Pancreas (tissue), 10 donors: ENCODE data around the gene TMEM131. TPM values are rescaled to one million over a fixed set of nuclear protein-coding genes. Genes with fewer than 3 reads are reported as not detected.

Experiments used
- ATAC-seq, 4 donors: fragments of 200-7000 bp; cut with Tn5 transposase; one replicate each; pipeline versions ENCODE4 v1.8.0 to v1.9.1; 2020; ENCODE audit warnings: mild to moderate bottlenecking in 4 of 4, moderate library complexity in 4 of 4
- DNase-seq, 6 donors: peaks; one replicate each; pipeline ENCODE4 v3.0.0-alpha.2; 2020
- FAIRE-seq: peaks from 2 replicates; lab custom pipeline; 2012; peaks lifted over from hg19 to GRCh38; lab: Jason Lieb, UNC
- H3K27ac ChIP-seq, 4 donors: fragments of 200-600 bp; sonication (generic); 1 replicate in 3 of 4; 2 replicates in 1 of 4; pipeline versions ENCODE4 v1.5.0 to v1.8.0; 2020
- H3K27me3 ChIP-seq, 4 donors: fragments of 200-600 bp; one replicate each; pipeline ENCODE4 v1.8.0; 2021
- H3K36me3 ChIP-seq, 3 donors: fragments of 200-600 bp; sonication (generic) in 1 of 3; one replicate each; pipeline versions ENCODE4 v1.5.0 to v1.8.0; 2020 to 2021
- H3K4me1 ChIP-seq, 3 donors: fragments of 200-600 bp; one replicate each; pipeline ENCODE4 v1.8.0; 2021
- H3K4me3 ChIP-seq, 4 donors: fragments of 200-600 bp; sonication (generic) in 2 of 4; one replicate each; pipeline versions ENCODE4 v1.5.0 to v1.8.0; 2020 to 2021
- H3K9me3 ChIP-seq, 4 donors: fragments of 200-600 bp; one replicate each; pipeline ENCODE4 v1.8.0; 2021
- WGBS, 2 donors: extraction: QIAGEN DNeasy Blood & Tissue Kit; methylation state at CpG; one replicate each; pipeline ENCODE4 v1.1.7; 2013; 5-methylcytosine and 5-hydroxymethylcytosine counted together
- intact Hi-C, 3 donors: fragments of 100-400 bp; cut with DNase I; formaldehyde crosslinking; loops; one replicate each; pipeline versions ENCODE4 v1.11.1 to v1.14.2; 2022
- polyA plus RNA-seq, 2 donors: library from polyadenylated mRNA; stranded (reverse); fragments of 200-250 nt; gene quantifications; one replicate each; pipeline ENCODE4 v1.2.3, GENCODE V29; 2013
- total RNA-seq, 6 donors: library from RNA; stranded (reverse); fragmentation: NEBNext Ultra II Directional in 4 of 6; extraction: Animal tissue kit (Norgen Biotek cat#: 25700) in 4 of 6; gene quantifications; one replicate each; pipeline versions ENCODE4 v1.2.1 to v1.2.4, GENCODE V29; 2021 to 2023
- TF ChIP-seq, protein P1 (sequence below), 4 donors: fragments of 200-600 bp; sonication (generic) in 3 of 4; IDR thresholded peaks; one replicate each; pipeline versions ENCODE4 v1.5.0 to v1.8.0; 2021; ENCODE audit warnings: antibody characterized with exemption in 4 of 4
- donor health status: healthy with polysubstance abuse.
- donor health status: DM: no; HTN: no; CAD: no; lungs with moderate emphysema.
- donor health status: DM: no; HTN: no; CAD: no.
- donor health status: control.
- donor health status: control.
- donor health status: Bipolar disorder and iron deficiency.
- donor health status: DM: yes; HTN: yes; CAD: no.
- donor health status: DM: no; HTN: no; CAD: no.
- donor health status: DM: no; HTN: no; CAD: no.
- donor health status: DM: yes; HTN: yes; CAD: no.

Gene TMEM131
- total and polyA plus RNA-seq, 8 donors: 8.1 to 26.5 (median 19.4) TPM

- WGBS, 2 donors: 93 to 96% methylated on average over 6 of the region's 6 CpGs
- no peak for DNase-seq
- Histone ChIP-seq H3K9me3 (no peaks in the 10 kb centered on the region), H3K36me3 (peaks cover 0 to 2% (median 0%) of the 10 kb centered on the region in 3 donors), H3K27ac (no peak overlapping the region), H3K4me1 (peaks cover 0 to 7% (median 0%) of the 10 kb centered on the region in 3 donors), H3K27me3 (no peaks in the 10 kb centered on the region), H3K4me3 (no peak overlapping the region)
- ATAC-seq: no peak
- intact Hi-C loops: no loop called here
- FAIRE-seq: no peak
- TF ChIP-seq, protein P1, sequence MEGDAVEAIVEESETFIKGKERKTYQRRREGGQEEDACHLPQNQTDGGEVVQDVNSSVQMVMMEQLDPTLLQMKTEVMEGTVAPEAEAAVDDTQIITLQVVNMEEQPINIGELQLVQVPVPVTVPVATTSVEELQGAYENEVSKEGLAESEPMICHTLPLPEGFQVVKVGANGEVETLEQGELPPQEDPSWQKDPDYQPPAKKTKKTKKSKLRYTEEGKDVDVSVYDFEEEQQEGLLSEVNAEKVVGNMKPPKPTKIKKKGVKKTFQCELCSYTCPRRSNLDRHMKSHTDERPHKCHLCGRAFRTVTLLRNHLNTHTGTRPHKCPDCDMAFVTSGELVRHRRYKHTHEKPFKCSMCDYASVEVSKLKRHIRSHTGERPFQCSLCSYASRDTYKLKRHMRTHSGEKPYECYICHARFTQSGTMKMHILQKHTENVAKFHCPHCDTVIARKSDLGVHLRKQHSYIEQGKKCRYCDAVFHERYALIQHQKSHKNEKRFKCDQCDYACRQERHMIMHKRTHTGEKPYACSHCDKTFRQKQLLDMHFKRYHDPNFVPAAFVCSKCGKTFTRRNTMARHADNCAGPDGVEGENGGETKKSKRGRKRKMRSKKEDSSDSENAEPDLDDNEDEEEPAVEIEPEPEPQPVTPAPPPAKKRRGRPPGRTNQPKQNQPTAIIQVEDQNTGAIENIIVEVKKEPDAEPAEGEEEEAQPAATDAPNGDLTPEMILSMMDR (IDR thresholded peaks at IDR 0.05): no peak
Observed at GRCh38 chr2:97845818-97846217, 149.9 kb downstream of the TMEM131 start.

- Histone ChIP-seq H3K27me3 (no peaks in the 10 kb centered on the region), H3K4me3 (no peak overlapping the region), H3K27ac (no peak overlapping the region), H3K4me1 (peaks cover 0 to 7% (median 0%) of the 10 kb centered on the region in 3 donors), H3K36me3 (peaks cover 0 to 6% (median 4%) of the 10 kb centered on the region in 3 donors), H3K9me3 (no peaks in the 10 kb centered on the region)
- intact Hi-C loops: no loop called here
- WGBS, 2 donors: 63 to 82% methylated on average over 4 of the region's 4 CpGs
- FAIRE-seq (no peak), ATAC-seq (no peak), DNase-seq (no peak)
- TF ChIP-seq, protein P1 (IDR thresholded peaks at IDR 0.05): no peak
Observed at GRCh38 chr2:97845133-97845532, 150.6 kb downstream of the TMEM131 start.

DNA sequence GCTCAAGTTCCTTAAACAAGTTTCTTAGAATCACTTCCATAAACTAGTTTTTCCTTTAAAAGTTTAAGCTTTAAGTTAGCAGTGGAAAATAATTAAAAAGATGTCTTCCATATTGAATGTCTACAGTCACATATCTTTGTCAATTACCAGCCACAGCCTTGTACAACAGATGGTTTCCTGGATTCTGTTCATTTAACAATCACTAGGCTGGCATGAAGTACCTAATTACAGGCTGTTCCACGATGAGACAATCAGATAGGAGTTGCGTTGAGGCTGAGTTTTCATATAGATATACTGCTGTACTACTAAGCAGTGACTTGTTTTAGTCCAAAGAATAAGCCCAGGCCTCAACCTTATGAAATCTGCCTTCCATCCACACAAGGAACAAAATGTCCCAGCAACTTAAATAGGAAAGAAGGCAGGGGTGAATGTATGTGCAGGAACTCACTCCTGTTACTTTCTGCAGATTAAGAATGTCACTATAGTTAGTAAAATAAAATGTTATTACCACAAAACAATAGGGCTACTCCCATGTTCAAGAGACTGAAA, 151.4 kb downstream of the TMEM131 start:
- H3K27ac ChIP-seq: no peak overlapping the region
- 28 to 32% methylated on average over 2 of the region's 2 CpGs for whole genome bisulfite sequencing, 2 donors
- intact Hi-C loops: no loop called here
- TF ChIP-seq, protein P1 (IDR thresholded peaks at IDR 0.05): no peak
- H3K36me3 ChIP-seq: peaks cover 0 to 6% (median 4%) of the 10 kb centered on the region in 3 donors
- H3K27me3 ChIP-seq: no peaks in the 10 kb centered on the region
- no peaks in the 10 kb centered on the region for H3K9me3 ChIP-seq
- H3K4me3 ChIP-seq: no peak overlapping the region
- FAIRE-seq: no peak
- peak in 2 of 4 donors; percentile 37 to 53 for ATAC-seq
- peaks cover 0 to 7% (median 0%) of the 10 kb centered on the region in 3 donors for H3K4me1 ChIP-seq
- DNase-seq: no peak

- no peak overlapping the region for H3K4me3 ChIP-seq
- H3K27me3 ChIP-seq: no peaks in the 10 kb centered on the region
- no peaks in the 10 kb centered on the region for H3K4me1 ChIP-seq
- H3K36me3 ChIP-seq: peaks cover 0 to 6% (median 4%) of the 10 kb centered on the region in 3 donors
- no peaks in the 10 kb centered on the region for H3K9me3 ChIP-seq
- TF ChIP-seq, protein P1 (IDR thresholded peaks at IDR 0.05): no peak
- H3K27ac ChIP-seq: no peak overlapping the region
- ATAC-seq (no peak), DNase-seq (no peak), FAIRE-seq (no peak)
- 93 to 98% methylated on average over 6 of the region's 6 CpGs for WGBS, 2 donors
- intact Hi-C loops: no loop called here
Observed at GRCh38 chr2:97840198-97840597, 155.6 kb downstream of the TMEM131 start.

DNA sequence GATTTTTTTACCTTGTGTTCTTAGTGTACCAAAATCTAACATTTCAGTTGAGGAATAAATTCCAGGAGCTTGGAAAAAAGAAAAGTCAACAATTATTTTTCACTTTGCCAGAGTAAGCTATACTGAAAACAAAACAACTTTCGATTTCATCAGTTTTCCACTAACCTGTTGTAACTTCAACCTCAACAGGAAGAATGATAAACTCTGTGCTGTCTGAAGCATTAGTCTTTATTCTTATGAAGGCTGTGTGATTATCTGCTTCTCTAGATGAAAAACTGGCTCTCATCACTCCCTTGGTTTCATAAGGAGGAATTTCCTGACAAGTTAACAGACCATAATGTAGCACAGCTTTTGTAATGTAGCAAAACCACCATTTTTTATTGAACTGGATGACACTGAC, 161.1 kb downstream of the TMEM131 start:
- H3K4me3 ChIP-seq: no peak overlapping the region
- 60 to 79% methylated on average over 1 of the region's 1 CpG for WGBS, 2 donors
- TF ChIP-seq, protein P1 (IDR thresholded peaks at IDR 0.05): no peak
- H3K36me3 ChIP-seq: no peaks in the 10 kb centered on the region
- intact Hi-C loops: no loop called here
- no peak overlapping the region for H3K27ac ChIP-seq
- no peak for DNase-seq
- FAIRE-seq: no peak
- ATAC-seq: no peak
- H3K9me3 ChIP-seq: no peaks in the 10 kb centered on the region
- H3K27me3 ChIP-seq: no peaks in the 10 kb centered on the region
- H3K4me1 ChIP-seq: no peaks in the 10 kb centered on the region
